ENCODE measurements around the gene IFITM1.
"Not testable (repeated sequence)": the region's sequence is repeated elsewhere in the genome, so short reads cannot be mapped to it uniquely, and the experiment has no call there.

IFITM1 gene

GRCh38 chr11:340539-341512, 27.0 kb downstream of the IFITM1 start:
- DNase-seq (ENCODE audit: low spot score) = no peak
- FAIRE-seq = no peak

GRCh38 chr11:342328-342727, 28.5 kb downstream of the IFITM1 start:
- FAIRE-seq = no peak
- DNase-seq (ENCODE audit: low spot score) = no peak

- DNase-seq (ENCODE audit: low spot score) (no peak), FAIRE-seq (no peak)
Measured at GRCh38 chr11:344836-345578, 31.2 kb downstream of the IFITM1 start.

- DNase-seq (ENCODE audit: low spot score) (no peak), FAIRE-seq (no peak)
Measured at GRCh38 chr11:346529-346928, 32.7 kb downstream of the IFITM1 start.

- FAIRE-seq; DNase-seq (ENCODE audit: low spot score): not testable (repeated sequence)
Measured at GRCh38 chr11:349270-349954, 35.6 kb downstream of the IFITM1 start.

GRCh38 chr11:350033-350722, 36.3 kb downstream of the IFITM1 start:
- FAIRE-seq; DNase-seq (ENCODE audit: low spot score): not testable (repeated sequence)

- FAIRE-seq = no peak
- DNase-seq (ENCODE audit: low spot score) = no peak
Measured at GRCh38 chr11:350723-351255, 36.9 kb downstream of the IFITM1 start.

- FAIRE-seq = no peak
- DNase-seq (ENCODE audit: low spot score) = no peak
Measured at GRCh38 chr11:351411-351810, 37.6 kb downstream of the IFITM1 start.

GRCh38 chr11:352456-353031, 38.7 kb downstream of the IFITM1 start:
- DNase-seq (ENCODE audit: low spot score) (no peak), FAIRE-seq (no peak)

GRCh38 chr11:353179-353873, 39.5 kb downstream of the IFITM1 start:
- no peak for DNase-seq (ENCODE audit: low spot score)
- FAIRE-seq = no peak

GRCh38 chr11:355581-356458, 42.0 kb downstream of the IFITM1 start:
- DNase-seq (ENCODE audit: low spot score) (peak; percentile 69), FAIRE-seq (no peak)

GRCh38 chr11:356610-357009, 42.8 kb downstream of the IFITM1 start:
- FAIRE-seq = no peak

GRCh38 chr11:357582-357981, 43.7 kb downstream of the IFITM1 start:
- no peak for FAIRE-seq
- no peak for DNase-seq (ENCODE audit: low spot score)

More at GRCh38 chr11:356610-357009, 42.8 kb downstream of the IFITM1 start:
- no peak for DNase-seq (ENCODE audit: low spot score)

- DNase-seq (ENCODE audit: low spot score) (no peak), FAIRE-seq (no peak)
Measured at GRCh38 chr11:358129-358800, 44.4 kb downstream of the IFITM1 start.

- peak; percentile 8 for DNase-seq (ENCODE audit: low spot score)
- FAIRE-seq = no peak
Measured at GRCh38 chr11:359181-359714, 45.4 kb downstream of the IFITM1 start.

- DNase-seq (ENCODE audit: low spot score) (no peak), FAIRE-seq (no peak)
Measured at GRCh38 chr11:360326-361280, 46.8 kb downstream of the IFITM1 start.

All from RCC 7860 (cell line).